ENCODE measurements around the gene AMBN.
"Not testable (repeated sequence)": the region's sequence is repeated elsewhere in the genome, so short reads cannot be mapped to it uniquely, and the experiment has no call there.

The AMBN gene

GRCh38 chr4:70634482-70634881, 42.4 kb downstream of the AMBN start:
- H4K20me1 ChIP-seq (ENCODE audit: insufficient read depth) = no peaks in the 10 kb centered on the region
- no peak overlapping the region; the same call in 1 of the 2 replicates for H2AFZ ChIP-seq (ENCODE audit: low read depth)
- no peaks in the 10 kb centered on the region for H3K79me2 ChIP-seq (ENCODE audit: insufficient read depth, low read depth)
- H3K4me3 ChIP-seq (IDR thresholded peaks at IDR 0.05; ENCODE audit: insufficient read depth, low read depth, low read length) = no peak overlapping the region
- H3K9ac ChIP-seq = no peak overlapping the region
- H3K4me1 ChIP-seq (ENCODE audit: low read depth, poor library complexity, severe bottlenecking) = peaks cover 56% of the 10 kb centered on the region
- H3K27me3 ChIP-seq (ENCODE audit: insufficient read depth, low read depth) = no peaks in the 10 kb centered on the region
- H3K4me2 ChIP-seq = peak overlapping the region; percentile 1; the same call in 1 of the 2 replicates
- no peaks in the 10 kb centered on the region for H3K36me3 ChIP-seq (ENCODE audit: insufficient read depth)
- no peak overlapping the region; the same call in 1 of the 2 replicates for H3K27ac ChIP-seq
- no peak for TF ChIP-seq CTCF (conservative IDR thresholded peaks at IDR 0.05; ENCODE audit: low read depth, low read length)

GRCh38 chr4:70637239-70637913, 45.3 kb downstream of the AMBN start:
- Histone ChIP-seq H3K9ac (peak overlapping the region; percentile 68), H3K27ac (peak overlapping the region; percentile 87), H3K27me3 (ENCODE audit: insufficient read depth, low read depth) (no peaks in the 10 kb centered on the region), H4K20me1 (ENCODE audit: insufficient read depth) (no peaks in the 10 kb centered on the region), H3K79me2 (ENCODE audit: insufficient read depth, low read depth) (no peaks in the 10 kb centered on the region), H2AFZ (ENCODE audit: low read depth) (peak overlapping the region; percentile 75), H3K4me1 (ENCODE audit: low read depth, poor library complexity, severe bottlenecking) (peaks cover 75% of the 10 kb centered on the region), H3K36me3 (ENCODE audit: insufficient read depth) (no peaks in the 10 kb centered on the region), H3K4me2 (peak overlapping the region; percentile 97), H3K4me3 (IDR thresholded peaks at IDR 0.05; ENCODE audit: insufficient read depth, low read depth, low read length) (peak overlapping the region; percentile 65)
- no peak for TF ChIP-seq CTCF (conservative IDR thresholded peaks at IDR 0.05; ENCODE audit: low read depth, low read length)

GRCh38 chr4:70640192-70640591, 48.1 kb downstream of the AMBN start:
- Histone ChIP-seq H3K4me2 (no peak overlapping the region), H3K4me3 (IDR thresholded peaks at IDR 0.05; ENCODE audit: insufficient read depth, low read depth, low read length) (no peak overlapping the region), H3K27me3 (ENCODE audit: insufficient read depth, low read depth) (no peaks in the 10 kb centered on the region), H3K4me1 (ENCODE audit: low read depth, poor library complexity, severe bottlenecking) (peaks cover 69% of the 10 kb centered on the region), H3K36me3 (ENCODE audit: insufficient read depth) (no peaks in the 10 kb centered on the region), H3K79me2 (ENCODE audit: insufficient read depth, low read depth) (no peaks in the 10 kb centered on the region), H3K9ac (no peak overlapping the region), H3K27ac (no peak overlapping the region), H4K20me1 (ENCODE audit: insufficient read depth) (no peaks in the 10 kb centered on the region), H2AFZ (ENCODE audit: low read depth) (no peak overlapping the region)
- no peak for TF ChIP-seq CTCF (conservative IDR thresholded peaks at IDR 0.05; ENCODE audit: low read depth, low read length)

- H3K36me3 ChIP-seq (ENCODE audit: insufficient read depth) = peaks cover 17% of the 10 kb centered on the region
- H3K4me2 ChIP-seq; H3K4me3 ChIP-seq (IDR thresholded peaks at IDR 0.05; ENCODE audit: insufficient read depth, low read depth, low read length); H3K79me2 ChIP-seq (ENCODE audit: insufficient read depth, low read depth); H3K9ac ChIP-seq; H4K20me1 ChIP-seq (ENCODE audit: insufficient read depth); H3K27ac ChIP-seq; H3K27me3 ChIP-seq (ENCODE audit: insufficient read depth, low read depth); H2AFZ ChIP-seq (ENCODE audit: low read depth): not testable (repeated sequence)
- peaks cover 39% of the 10 kb centered on the region for H3K4me1 ChIP-seq (ENCODE audit: low read depth, poor library complexity, severe bottlenecking)
These were observed 58.7 kb downstream of the AMBN start for GRCh38 chr4:70650741-70651140.

GRCh38 chr4:70651864-70652506, 59.9 kb downstream of the AMBN start:
- TF ChIP-seq CTCF (conservative IDR thresholded peaks at IDR 0.05; ENCODE audit: low read depth, low read length) = peak; percentile 68
- Histone ChIP-seq H3K4me2 (no peak overlapping the region), H3K9ac (no peak overlapping the region)

More at GRCh38 chr4:70651864-70652506, 59.9 kb downstream of the AMBN start:
- no peak overlapping the region for H3K4me3 ChIP-seq (IDR thresholded peaks at IDR 0.05; ENCODE audit: insufficient read depth, low read depth, low read length)
- peaks cover 9% of the 10 kb centered on the region; the same call in 1 of the 2 replicates for H3K79me2 ChIP-seq (ENCODE audit: insufficient read depth, low read depth)
- no peak overlapping the region for H2AFZ ChIP-seq (ENCODE audit: low read depth)
- peaks cover 19% of the 10 kb centered on the region for H3K36me3 ChIP-seq (ENCODE audit: insufficient read depth)
- H4K20me1 ChIP-seq (ENCODE audit: insufficient read depth) = no peaks in the 10 kb centered on the region
- no peaks in the 10 kb centered on the region for H3K27me3 ChIP-seq (ENCODE audit: insufficient read depth, low read depth)
- no peak overlapping the region for H3K27ac ChIP-seq
- H3K4me1 ChIP-seq (ENCODE audit: low read depth, poor library complexity, severe bottlenecking) = peaks cover 47% of the 10 kb centered on the region
